ENCODE results near the gene COL1A1.

- no peak for TF ChIP-seq ZFP3 (CRISPR knock-in tag; IDR thresholded peaks at IDR 0.05)
- TF ChIP-seq PATZ1 (CRISPR knock-in tag; IDR thresholded peaks at IDR 0.05; ENCODE audit: borderline replicate concordance) = no peak
- TF ChIP-seq ZNF70 (CRISPR knock-in tag; IDR thresholded peaks at IDR 0.05) = no peak
- no peak for TF ChIP-seq CSDC2 (CRISPR knock-in tag; IDR thresholded peaks at IDR 0.05)
These were observed 50.9 kb downstream of the COL1A1 start, which contains the start of gene PPP1R9B for GRCh38 chr17:50150354-50151040.

Measured in SK-N-SH treated with all-trans-retinoic acid at 6 μM for 48 hours (cell line).